Naive thymus-derived CD4-positive, alpha-beta T cell (primary cell): ENCODE measurements around the gene ADAMTSL1. TPM values are rescaled to one million over a fixed set of nuclear protein-coding genes. Genes with fewer than 3 reads are reported as not detected.

Experiments used
- ATAC-seq: fragments of 150-1000 bp; cut with Tn5 transposase; 2 replicates; pipeline ENCODE4 v1.10.0; 2021; ENCODE audit warnings: mild to moderate bottlenecking, moderate library complexity
- CTCF ChIA-PET: fragments of 350-600 bp; sonication (Branson Sonifier 250); formaldehyde crosslinking; loops from one replicate; lab custom pipeline; 2021; ENCODE audit warnings: antibody characterized with exemption; lab: Charles Lee
- POLR2A ChIA-PET: fragments of 350-600 bp; sonication (Branson Sonifier 250); formaldehyde crosslinking; loops from one replicate; lab custom pipeline; 2021; ENCODE audit warnings: antibody characterized with exemption, inconsistent platforms; lab: Charles Lee
- DNase-seq, 9 donors: peaks; one replicate each; pipeline versions ENCODE4 v3.0.0 to v3.0.0-alpha.2; 2020 to 2022; ENCODE audit warnings: mixed read lengths in 1 of 9
- H3K27ac ChIP-seq: one replicate; pipeline ENCODE4 v1.7.0; 2013; ENCODE audit warnings: mild to moderate bottlenecking, low read depth, low read length, moderate library complexity
- H3K27me3 ChIP-seq, 2 donors: one replicate each; pipeline ENCODE4 v1.7.0; 2013; ENCODE audit warnings: low read length in 2 of 2, mild to moderate bottlenecking in 2 of 2, moderate library complexity in 2 of 2; ENCODE audit not compliant: control insufficient read depth in 2 of 2, insufficient read depth in 2 of 2
- H3K36me3 ChIP-seq, 3 experiments: 1 replicate in 2 of 3; 2 replicates in 1 of 3; pipeline ENCODE4 v1.7.0; 2013; ENCODE audit warnings: low read length in 3 of 3, mild to moderate bottlenecking in 3 of 3, moderate library complexity in 1 of 3; ENCODE audit not compliant: insufficient read depth in 3 of 3, control insufficient read depth in 2 of 3
- H3K4me1 ChIP-seq, 2 donors: one replicate each; pipeline ENCODE4 v1.7.0; 2013; ENCODE audit warnings: low read length in 2 of 2, mild to moderate bottlenecking in 2 of 2, moderate library complexity in 1 of 2; ENCODE audit not compliant: control insufficient read depth in 2 of 2, insufficient read depth in 2 of 2
- H3K4me3 ChIP-seq: 2 replicates; pipeline ENCODE4 v1.7.0; 2013; ENCODE audit warnings: mild to moderate bottlenecking, low read length
- H3K9me3 ChIP-seq, 3 experiments: 1 replicate in 2 of 3; 2 replicates in 1 of 3; pipeline ENCODE4 v1.7.0; 2013; ENCODE audit warnings: low read length in 3 of 3; ENCODE audit not compliant: control insufficient read depth in 2 of 3
- H3K27ac Mint-ChIP-seq, 9 donors: one replicate each; pipeline ENCODE4 v1.8.0; 2020 to 2022; ENCODE audit warnings: mixed read lengths in 9 of 9, mild to moderate bottlenecking in 8 of 9, moderate library complexity in 5 of 9, inconsistent platforms in 2 of 9
- H3K27me3 Mint-ChIP-seq, 5 donors: one replicate each; pipeline ENCODE4 v1.8.0; 2021 to 2022; ENCODE audit warnings: mixed read lengths in 5 of 5, mild to moderate bottlenecking in 1 of 5
- H3K36me3 Mint-ChIP-seq, 5 donors: one replicate each; pipeline ENCODE4 v1.8.0; 2020 to 2022; ENCODE audit warnings: mixed read lengths in 5 of 5, mild to moderate bottlenecking in 3 of 5, inconsistent platforms in 1 of 5
- H3K4me1 Mint-ChIP-seq, 7 donors: one replicate each; pipeline ENCODE4 v1.8.0; 2020 to 2022; ENCODE audit warnings: mixed read lengths in 7 of 7, mild to moderate bottlenecking in 3 of 7, inconsistent platforms in 1 of 7
- H3K4me3 Mint-ChIP-seq, 10 donors: one replicate each; pipeline ENCODE4 v1.8.0; 2020 to 2022; ENCODE audit warnings: mild to moderate bottlenecking in 10 of 10, mixed read lengths in 10 of 10, moderate library complexity in 6 of 10, inconsistent platforms in 2 of 10
- H3K9me3 Mint-ChIP-seq, 11 donors: one replicate each; pipeline ENCODE4 v1.8.0; 2020 to 2022; ENCODE audit warnings: mixed read lengths in 11 of 11, mild to moderate bottlenecking in 4 of 11, inconsistent platforms in 1 of 11, moderate library complexity in 1 of 11
- intact Hi-C, 2 donors: fragments of 100-400 bp; cut with micrococcal nuclease; formaldehyde crosslinking; loops; one replicate each; pipeline ENCODE4 v1.15.1; 2023
- polyA plus RNA-seq, 2 donors: library from polyadenylated mRNA; unstranded; fragments of 300-500 nt; fragmentation: Illumina TruSeq; gene quantifications; one replicate each; pipeline ENCODE4 v1.2.3, GENCODE V29; 2021
- total RNA-seq, 6 experiments: library from RNA in 5 of 6; stranded (reverse) in 5 of 6; gene quantifications; 1 replicate in 5 of 6; 2 replicates in 1 of 6; pipeline ENCODE4 v1.2.3 and lab custom pipeline; 2021 to 2026

The ADAMTSL1 gene
- total and polyA plus RNA-seq, 7 experiments from 2014 or later, result not detected

GRCh38 chr9:18614651-18615050, 140.7 kb downstream of the ADAMTSL1 start:
- ChIA-PET POLR2A (no interaction called here), CTCF (no interaction called here)
- intact Hi-C loops, result no loop called here
- no peak overlapping the region for H3K4me3 ChIP-seq
- DNase-seq, result no peak
- H3K36me3 ChIP-seq, result no peaks in the 10 kb centered on the region
- H3K4me3 Mint-ChIP-seq, result no peak overlapping the region
- ATAC-seq, result no peak
- H3K27ac Mint-ChIP-seq, result no peak overlapping the region
- no peak overlapping the region for H3K27ac ChIP-seq
- H3K9me3 ChIP-seq, result no peaks in the 10 kb centered on the region
- no peaks in the 10 kb centered on the region for H3K4me1 ChIP-seq
- H3K27me3 Mint-ChIP-seq, result peaks cover 0 to 6% (median 0%) of the 10 kb centered on the region in 5 donors
- no peaks in the 10 kb centered on the region for H3K27me3 ChIP-seq
- H3K9me3 Mint-ChIP-seq, result peaks cover 0 to 13% (median 0%) of the 10 kb centered on the region in 11 donors
- no peaks in the 10 kb centered on the region for H3K4me1 Mint-ChIP-seq
- no peaks in the 10 kb centered on the region for H3K36me3 Mint-ChIP-seq

- intact Hi-C loops, result no loop called here
- CTCF ChIA-PET, result no interaction called here
- no peak for ATAC-seq
Observed at GRCh38 chr9:18616976-18617375, 143.0 kb downstream of the ADAMTSL1 start.

GRCh38 chr9:18617759-18618158, 143.8 kb downstream of the ADAMTSL1 start:
- no peak for ATAC-seq
- H3K4me3 ChIP-seq, result no peak overlapping the region
- no peak overlapping the region for H3K27ac ChIP-seq
- no peaks in the 10 kb centered on the region for H3K36me3 ChIP-seq
- H3K4me1 ChIP-seq, result no peaks in the 10 kb centered on the region
- H3K4me1 Mint-ChIP-seq, result no peaks in the 10 kb centered on the region
- DNase-seq, result no peak
- H3K27ac Mint-ChIP-seq, result no peak overlapping the region
- H3K27me3 Mint-ChIP-seq, result no peaks in the 10 kb centered on the region
- intact Hi-C loops, result no loop called here
- H3K4me3 Mint-ChIP-seq, result no peak overlapping the region
- CTCF ChIA-PET, result no interaction called here
- POLR2A ChIA-PET, result no interaction called here
- H3K9me3 ChIP-seq, result no peaks in the 10 kb centered on the region
- H3K9me3 Mint-ChIP-seq, result peaks cover 0 to 9% (median 0%) of the 10 kb centered on the region in 11 donors
- no peaks in the 10 kb centered on the region for H3K27me3 ChIP-seq
- no peaks in the 10 kb centered on the region for H3K36me3 Mint-ChIP-seq

More at GRCh38 chr9:18616976-18617375, 143.0 kb downstream of the ADAMTSL1 start:
- no peak overlapping the region for H3K27ac Mint-ChIP-seq
- Histone ChIP-seq H3K27ac (no peak overlapping the region), H3K9me3 (no peaks in the 10 kb centered on the region), H3K27me3 (no peaks in the 10 kb centered on the region), H3K36me3 (no peaks in the 10 kb centered on the region), H3K4me1 (no peaks in the 10 kb centered on the region), H3K4me3 (no peak overlapping the region)
- no peaks in the 10 kb centered on the region for H3K4me1 Mint-ChIP-seq
- DNase-seq, result no peak
- POLR2A ChIA-PET, result no interaction called here
- H3K9me3 Mint-ChIP-seq, result peaks cover 0 to 9% (median 0%) of the 10 kb centered on the region in 11 donors
- H3K27me3 Mint-ChIP-seq, result no peaks in the 10 kb centered on the region
- H3K4me3 Mint-ChIP-seq, result no peak overlapping the region
- H3K36me3 Mint-ChIP-seq, result no peaks in the 10 kb centered on the region

GRCh38 chr9:18618862-18619261, 144.9 kb downstream of the ADAMTSL1 start:
- DNase-seq (no peak), ATAC-seq (no peak)
- ChIA-PET CTCF (no interaction called here), POLR2A (no interaction called here)
- Mint-ChIP-seq H3K4me1 (no peaks in the 10 kb centered on the region), H3K36me3 (no peaks in the 10 kb centered on the region), H3K4me3 (no peak overlapping the region), H3K27me3 (no peaks in the 10 kb centered on the region), H3K9me3 (peaks cover 0 to 3% (median 0%) of the 10 kb centered on the region in 11 donors), H3K27ac (no peak overlapping the region)
- Histone ChIP-seq H3K27me3 (no peaks in the 10 kb centered on the region), H3K4me3 (no peak overlapping the region), H3K4me1 (no peaks in the 10 kb centered on the region), H3K36me3 (no peaks in the 10 kb centered on the region), H3K9me3 (no peaks in the 10 kb centered on the region), H3K27ac (no peak overlapping the region)
- intact Hi-C loops, result no loop called here

- intact Hi-C loops, result no loop called here
- Histone ChIP-seq H3K27me3 (no peaks in the 10 kb centered on the region), H3K36me3 (no peaks in the 10 kb centered on the region), H3K27ac (no peak overlapping the region), H3K9me3 (no peaks in the 10 kb centered on the region), H3K4me1 (no peaks in the 10 kb centered on the region), H3K4me3 (no peak overlapping the region)
- no peaks in the 10 kb centered on the region for H3K9me3 Mint-ChIP-seq
- ChIA-PET POLR2A (no interaction called here), CTCF (no interaction called here)
- H3K27me3 Mint-ChIP-seq, result no peaks in the 10 kb centered on the region
- ATAC-seq (no peak), DNase-seq (no peak)
- H3K4me1 Mint-ChIP-seq, result no peaks in the 10 kb centered on the region
- H3K27ac Mint-ChIP-seq, result no peak overlapping the region
- no peak overlapping the region for H3K4me3 Mint-ChIP-seq
- H3K36me3 Mint-ChIP-seq, result no peaks in the 10 kb centered on the region
Observed at GRCh38 chr9:18622186-18622836, 148.4 kb downstream of the ADAMTSL1 start.

- Mint-ChIP-seq H3K4me1 (no peaks in the 10 kb centered on the region), H3K9me3 (no peaks in the 10 kb centered on the region), H3K27ac (no peak overlapping the region), H3K27me3 (no peaks in the 10 kb centered on the region), H3K36me3 (no peaks in the 10 kb centered on the region), H3K4me3 (no peak overlapping the region)
- DNase-seq (no peak), ATAC-seq (no peak)
- ChIA-PET POLR2A (no interaction called here), CTCF (no interaction called here)
- Histone ChIP-seq H3K36me3 (no peaks in the 10 kb centered on the region), H3K27ac (no peak overlapping the region), H3K9me3 (no peaks in the 10 kb centered on the region), H3K4me3 (no peak overlapping the region), H3K27me3 (no peaks in the 10 kb centered on the region), H3K4me1 (no peaks in the 10 kb centered on the region)
- intact Hi-C loops, result no loop called here
Observed at GRCh38 chr9:18623221-18624079, 149.5 kb downstream of the ADAMTSL1 start.
